Measurements from ENCODE around the gene RWDD2A.
A peak's percentile ranks its signal among the peaks of the same experiment; 100 is the strongest.

Gene RWDD2A

GRCh38 chr6:83176246-83176645 is 16.9 kb upstream of the RWDD2A start:
- ChIA-PET POLR2A (no interaction called here), CTCF (interaction anchor here (2.3 to 3.5 kb wide), 2 partner anchors 9 to 110 kb away, joined by 8 to 28 read pairs; partner anchors contain the start of genes DOP1A and UBE3D)
- H3K4me3 ChIP-seq (ENCODE audit: low read depth, low read length): no peak overlapping the region
- no peak for TF ChIP-seq CTCF (IDR thresholded peaks at IDR 0.05; ENCODE audit: insufficient read depth, low read length, missing control alignments)
- no peak for DNase-seq (ENCODE audit: low read depth, low spot score)

- TF ChIP-seq CTCF (IDR thresholded peaks at IDR 0.05; ENCODE audit: insufficient read depth, low read length, missing control alignments): no peak
- DNase-seq (ENCODE audit: low read depth, low spot score): no peak
- CTCF ChIA-PET: interaction anchor here (0.6 to 4.5 kb wide), 3 partner anchors 35 to 332 kb away, joined by 3 to 20 read pairs (median 3); partner anchors contain the start of genes PRSS35 and UBE3D
- no peak overlapping the region for H3K4me3 ChIP-seq (ENCODE audit: low read depth, low read length)
- POLR2A ChIA-PET: no interaction called here
Observed at GRCh38 chr6:83180426-83180950, 12.7 kb upstream of the RWDD2A start.

GRCh38 chr6:83182114-83182513 is 11.0 kb upstream of the RWDD2A start:
- ChIA-PET CTCF (interaction anchor here (1.3 to 4.5 kb wide), 2 partner anchors 9 to 116 kb away, joined by 4 to 20 read pairs; partner anchors contain the start of gene UBE3D), POLR2A (interaction anchor here (0.6 kb wide), 1 partner anchor 16 kb away, joined by 3 read pairs; no protein-coding TSS in a partner anchor)
- TF ChIP-seq CTCF (IDR thresholded peaks at IDR 0.05; ENCODE audit: insufficient read depth, low read length, missing control alignments): no peak
- no peak for DNase-seq (ENCODE audit: low read depth, low spot score)
- H3K4me3 ChIP-seq (ENCODE audit: low read depth, low read length): no peak overlapping the region

- no peak overlapping the region for H3K4me3 ChIP-seq (ENCODE audit: low read depth, low read length)
- peak; percentile 90 for DNase-seq (ENCODE audit: low read depth, low spot score)
- POLR2A ChIA-PET: interaction anchor here (0.6 to 1.4 kb wide), 5 partner anchors 10 to 290 kb away, joined by 3 to 4 read pairs (median 3); partner anchors contain the start of genes PGM3, RWDD2A and UBE3D
- no peak for TF ChIP-seq CTCF (IDR thresholded peaks at IDR 0.05; ENCODE audit: insufficient read depth, low read length, missing control alignments)
- CTCF ChIA-PET: interaction anchor here (0.6 to 9.0 kb wide), 5 partner anchors 32 to 327 kb away, joined by 3 to 111 read pairs (median 3); partner anchors contain the start of genes DOP1A and UBE3D
Observed at GRCh38 chr6:83183082-83183828, 9.9 kb upstream of the RWDD2A start.

GRCh38 chr6:83185096-83185495 is 8.1 kb upstream of the RWDD2A start:
- CTCF ChIA-PET: interaction anchor here (1.1 to 9.0 kb wide), 3 partner anchors 30 to 230 kb away, joined by 3 to 111 read pairs (median 9); partner anchors contain the start of genes DOP1A and UBE3D

More at GRCh38 chr6:83185096-83185495, 8.1 kb upstream of the RWDD2A start:
- TF ChIP-seq CTCF (IDR thresholded peaks at IDR 0.05; ENCODE audit: insufficient read depth, low read length, missing control alignments): no peak
- no peak for DNase-seq (ENCODE audit: low read depth, low spot score)
- H3K4me3 ChIP-seq (ENCODE audit: low read depth, low read length): no peak overlapping the region
- POLR2A ChIA-PET: no interaction called here
